ENCODE results near the gene CIB1. TPM values are rescaled to one million over a fixed set of nuclear protein-coding genes. Genes with fewer than 3 reads are reported as not detected.
"Not testable (repeated sequence)": the region's sequence is repeated elsewhere in the genome, so short reads cannot be mapped to it uniquely, and the experiment has no call there.

CIB1 gene
- 10 to 100 TPM in 3 of 4 donors, 1 to 10 TPM in 1; 9.5 to 80.7 (median 49.2) TPM for total RNA-seq

DNA sequence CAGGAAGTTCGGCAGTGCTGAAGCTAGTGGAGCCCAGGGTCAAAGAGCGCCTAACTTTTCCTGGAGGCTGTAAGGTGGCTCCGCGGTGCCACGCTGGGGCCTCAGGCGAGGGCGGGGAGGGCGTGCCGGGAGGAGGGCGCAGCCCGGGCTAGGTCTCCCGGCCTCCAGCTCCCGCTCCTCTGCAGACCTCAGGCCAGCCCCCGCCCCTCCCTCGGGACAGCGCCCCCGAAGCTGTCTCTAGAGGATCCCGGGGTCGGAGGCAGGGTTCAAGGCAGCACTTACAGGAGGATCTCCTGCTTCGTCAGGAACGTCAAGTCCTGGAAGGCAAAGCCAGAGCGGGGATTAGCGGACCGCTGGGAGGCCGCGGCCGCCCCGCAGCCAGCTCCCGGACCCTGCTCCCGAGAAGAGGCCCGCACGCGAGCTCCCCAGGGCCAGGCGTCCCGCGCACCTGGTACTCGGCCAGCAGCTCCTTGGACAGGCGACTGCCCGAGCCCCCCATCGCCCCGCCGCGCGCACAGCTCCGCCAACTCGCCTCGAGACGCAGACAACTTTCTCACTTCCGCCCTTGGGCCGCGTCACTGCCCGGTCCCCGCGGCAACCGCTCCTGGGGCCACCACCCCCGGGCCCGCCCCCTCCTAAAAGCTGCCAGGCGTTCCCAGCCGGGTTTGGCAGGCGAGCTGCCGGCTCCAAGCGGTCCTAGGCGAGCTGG is at the start of gene CIB1:
Gene CIB1 (minus strand): TSS at position 555 of the 709 bp plus-strand sequence. CDS start 56 bp downstream, at position 499.
- Histone ChIP-seq H3K4me3 (peak within 1 kb of the TSS; percentile 76 to 81), H3K4me1 (peaks cover 0 to 4% of the 10 kb centered on the region in 2 donors), H3K36me3 (no peaks in the 10 kb centered on the region), H3K9me3 (no peaks in the 10 kb centered on the region), H3K27ac (peak within 1 kb of the TSS; percentile 86 to 91), H3K27me3 (no peaks in the 10 kb centered on the region)
- TF ChIP-seq POLR2A (IDR thresholded peaks at IDR 0.05), result peak in 1 of 2 donors; percentile 65
- TF ChIP-seq, protein P1, sequence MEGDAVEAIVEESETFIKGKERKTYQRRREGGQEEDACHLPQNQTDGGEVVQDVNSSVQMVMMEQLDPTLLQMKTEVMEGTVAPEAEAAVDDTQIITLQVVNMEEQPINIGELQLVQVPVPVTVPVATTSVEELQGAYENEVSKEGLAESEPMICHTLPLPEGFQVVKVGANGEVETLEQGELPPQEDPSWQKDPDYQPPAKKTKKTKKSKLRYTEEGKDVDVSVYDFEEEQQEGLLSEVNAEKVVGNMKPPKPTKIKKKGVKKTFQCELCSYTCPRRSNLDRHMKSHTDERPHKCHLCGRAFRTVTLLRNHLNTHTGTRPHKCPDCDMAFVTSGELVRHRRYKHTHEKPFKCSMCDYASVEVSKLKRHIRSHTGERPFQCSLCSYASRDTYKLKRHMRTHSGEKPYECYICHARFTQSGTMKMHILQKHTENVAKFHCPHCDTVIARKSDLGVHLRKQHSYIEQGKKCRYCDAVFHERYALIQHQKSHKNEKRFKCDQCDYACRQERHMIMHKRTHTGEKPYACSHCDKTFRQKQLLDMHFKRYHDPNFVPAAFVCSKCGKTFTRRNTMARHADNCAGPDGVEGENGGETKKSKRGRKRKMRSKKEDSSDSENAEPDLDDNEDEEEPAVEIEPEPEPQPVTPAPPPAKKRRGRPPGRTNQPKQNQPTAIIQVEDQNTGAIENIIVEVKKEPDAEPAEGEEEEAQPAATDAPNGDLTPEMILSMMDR (IDR thresholded peaks at IDR 0.05), result peak in 3 of 4 experiments; percentile 1 to 47 (median 43)
- DNase-seq, result peak; percentile 96 to 98
- intact Hi-C loops (cut with DNase I; ENCODE audit: low total_unique reads), result no loop called here

DNA sequence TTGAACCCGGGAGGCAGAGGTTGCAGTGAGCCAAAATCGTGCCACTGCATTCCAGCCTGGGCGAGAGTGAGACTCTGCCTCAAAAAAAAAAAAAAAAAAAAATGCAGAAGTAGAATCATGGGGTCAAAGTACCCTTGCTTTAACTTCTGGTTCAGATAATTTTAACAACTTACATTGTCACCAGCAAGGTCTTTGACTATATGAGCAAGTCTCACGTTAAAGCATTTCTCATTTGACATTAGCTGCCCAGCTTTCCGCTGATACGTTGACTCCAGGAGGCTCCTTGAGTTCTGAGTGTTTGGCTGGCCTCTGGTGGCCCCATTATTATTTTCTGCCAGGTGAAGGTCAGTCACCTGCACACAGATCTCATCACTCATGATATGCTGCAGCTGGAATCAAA is 47.9 kb upstream of the CIB1 start:
- H3K36me3 ChIP-seq; H3K9me3 ChIP-seq; H3K27me3 ChIP-seq; H3K4me3 ChIP-seq; DNase-seq; H3K27ac ChIP-seq; H3K4me1 ChIP-seq; intact Hi-C loops (cut with DNase I; ENCODE audit: low total_unique reads): not testable (repeated sequence)

- DNase-seq; intact Hi-C loops (cut with DNase I; ENCODE audit: low total_unique reads); H3K4me3 ChIP-seq: not testable (repeated sequence)
Measured at GRCh38 chr15:90280743-90281142, 47.0 kb upstream of the CIB1 start.

DNA sequence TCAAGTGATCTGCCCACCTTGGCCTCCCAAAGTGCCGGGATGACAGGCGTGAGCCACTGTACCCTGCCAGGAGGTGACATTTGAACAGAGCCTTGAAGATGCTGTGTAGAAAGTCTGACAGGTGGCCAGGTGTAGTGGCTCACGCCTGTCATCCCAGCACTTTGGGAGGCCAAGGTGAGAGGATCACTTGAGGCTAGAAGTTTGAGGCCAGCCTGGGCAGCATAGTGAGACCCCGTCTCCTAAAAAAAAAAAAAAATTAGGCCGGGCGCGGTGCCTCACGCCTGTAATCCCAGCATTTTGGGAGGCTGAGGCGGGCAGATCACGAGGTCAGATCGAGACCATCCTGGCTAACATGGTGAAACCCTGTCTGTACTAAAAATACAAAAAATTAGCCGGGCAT is 44.7 kb upstream of the CIB1 start:
- DNase-seq; H3K27me3 ChIP-seq; H3K27ac ChIP-seq; H3K4me1 ChIP-seq; H3K4me3 ChIP-seq; H3K36me3 ChIP-seq; H3K9me3 ChIP-seq; intact Hi-C loops (cut with DNase I; ENCODE audit: low total_unique reads): not testable (repeated sequence)

More at GRCh38 chr15:90280743-90281142, 47.0 kb upstream of the CIB1 start:
- H3K36me3 ChIP-seq, H3K9me3 ChIP-seq, H3K27me3 ChIP-seq, H3K4me1 ChIP-seq, H3K27ac ChIP-seq: not testable (repeated sequence)

- Histone ChIP-seq H3K4me3 (no peak overlapping the region), H3K9me3 (no peaks in the 10 kb centered on the region), H3K4me1 (peaks cover 5 to 6% of the 10 kb centered on the region in 2 donors), H3K36me3 (no peaks in the 10 kb centered on the region), H3K27ac (no peak overlapping the region), H3K27me3 (no peaks in the 10 kb centered on the region)
- DNase-seq, result no peak
- intact Hi-C loops (cut with DNase I; ENCODE audit: low total_unique reads), result no loop called here
- TF ChIP-seq, protein P1 (IDR thresholded peaks at IDR 0.05), result no peak
- TF ChIP-seq POLR2A (IDR thresholded peaks at IDR 0.05), result no peak
Measured at GRCh38 chr15:90271459-90272166, 37.9 kb upstream of the CIB1 start.

DNA sequence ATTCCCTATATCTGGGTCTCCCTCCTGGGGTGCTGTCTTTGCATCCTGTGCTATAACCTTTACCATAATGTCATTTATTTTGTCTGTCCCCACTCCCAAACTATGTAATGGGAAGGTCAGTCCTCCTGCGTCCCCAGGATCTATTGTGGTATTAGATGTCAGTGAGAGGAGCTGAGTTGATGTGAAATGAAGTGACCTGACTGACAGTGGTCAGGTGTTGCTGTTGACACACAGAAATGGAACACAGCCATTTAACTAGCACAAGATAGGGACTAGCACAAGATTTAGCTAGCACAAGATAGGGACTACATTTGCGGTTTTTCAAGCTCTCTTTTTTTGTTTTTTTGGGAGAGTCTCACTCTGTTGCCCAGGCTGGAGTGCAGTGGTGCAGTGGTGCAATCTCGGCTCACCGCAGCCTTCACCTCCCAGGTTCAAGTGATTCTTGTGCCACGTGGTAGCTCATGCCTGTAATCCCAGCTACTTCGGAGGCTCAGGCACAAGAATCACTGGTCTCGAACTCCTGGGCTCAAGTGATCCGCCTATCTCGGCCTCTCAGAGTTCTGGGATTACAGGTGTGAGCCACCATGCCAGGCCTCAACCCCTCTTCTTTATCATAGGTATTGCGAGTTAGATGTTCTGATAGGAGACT is 36.9 kb upstream of the CIB1 start:
- DNase-seq, result no peak
- intact Hi-C loops (cut with DNase I; ENCODE audit: low total_unique reads), result no loop called here
- peaks cover 5 to 6% of the 10 kb centered on the region in 2 donors for H3K4me1 ChIP-seq
- no peak overlapping the region for H3K27ac ChIP-seq
- TF ChIP-seq POLR2A (IDR thresholded peaks at IDR 0.05), result no peak
- TF ChIP-seq, protein P1 (IDR thresholded peaks at IDR 0.05), result no peak
- H3K4me3 ChIP-seq, result no peak overlapping the region
- H3K36me3 ChIP-seq, result no peaks in the 10 kb centered on the region
- no peaks in the 10 kb centered on the region for H3K27me3 ChIP-seq
- no peaks in the 10 kb centered on the region for H3K9me3 ChIP-seq

Measured in uterus (tissue), 4 donors.